ENCODE results near the gene WDR37. TPM values are rescaled to one million over a fixed set of nuclear protein-coding genes. Genes with fewer than 3 reads are reported as not detected.
"Not testable (repeated sequence)": the region's sequence is repeated elsewhere in the genome, so short reads cannot be mapped to it uniquely, and the experiment has no call there.

The WDR37 gene
- total RNA-seq, 2 donors from 2014 or later, result 16.9 to 20.0 TPM

DNA sequence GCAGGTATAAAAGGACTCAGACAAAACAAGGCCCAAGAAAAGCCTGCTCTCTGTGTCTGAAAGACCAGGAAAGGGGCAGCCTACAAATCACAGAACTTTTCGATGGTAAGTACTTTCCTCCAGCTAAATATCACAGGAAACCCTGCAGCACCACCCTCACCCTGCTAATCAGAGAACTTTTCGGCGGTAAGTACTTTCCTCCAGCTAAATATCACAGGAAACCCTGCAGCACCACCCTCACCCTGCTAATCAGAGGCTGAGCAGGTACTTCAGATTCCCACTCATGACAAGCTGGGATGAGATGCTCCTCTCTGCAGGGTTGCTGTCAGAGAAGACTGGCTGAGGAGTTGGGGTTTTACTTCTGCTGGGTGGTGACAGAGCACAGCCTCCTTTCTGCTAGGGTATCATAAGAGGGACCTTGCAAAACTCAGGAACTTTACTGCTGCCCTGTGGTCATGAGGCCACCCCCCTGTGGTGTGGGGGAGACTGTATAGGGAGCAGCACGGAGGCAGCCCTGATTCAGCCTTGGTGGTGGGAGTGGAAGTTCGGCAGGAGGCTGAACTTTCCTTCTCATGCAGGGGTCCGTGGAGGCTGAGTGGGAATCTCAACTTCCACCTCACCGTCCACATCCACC lies 7.2 kb downstream of the WDR37 start:
- DNase-seq (no peak), ATAC-seq (no peak)
- intact Hi-C loops (cut with DNase I, micrococcal nuclease), result no loop called here

DNA sequence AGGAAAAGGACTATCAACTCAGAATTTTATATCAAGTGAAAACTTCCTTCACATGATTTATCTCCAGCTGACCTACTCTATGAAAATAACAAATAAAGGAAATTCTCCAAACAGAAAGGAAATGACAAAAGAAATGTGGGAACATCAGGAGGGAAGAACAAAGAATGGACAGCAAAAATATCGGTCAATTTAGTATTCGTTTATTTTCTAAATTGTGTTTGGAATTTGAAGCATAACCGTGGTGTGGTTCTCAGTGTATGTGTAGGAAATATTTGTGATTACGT lies 8.7 kb downstream of the WDR37 start:
- ATAC-seq (no peak), DNase-seq (no peak)
- intact Hi-C loops (cut with DNase I, micrococcal nuclease), result no loop called here

DNA sequence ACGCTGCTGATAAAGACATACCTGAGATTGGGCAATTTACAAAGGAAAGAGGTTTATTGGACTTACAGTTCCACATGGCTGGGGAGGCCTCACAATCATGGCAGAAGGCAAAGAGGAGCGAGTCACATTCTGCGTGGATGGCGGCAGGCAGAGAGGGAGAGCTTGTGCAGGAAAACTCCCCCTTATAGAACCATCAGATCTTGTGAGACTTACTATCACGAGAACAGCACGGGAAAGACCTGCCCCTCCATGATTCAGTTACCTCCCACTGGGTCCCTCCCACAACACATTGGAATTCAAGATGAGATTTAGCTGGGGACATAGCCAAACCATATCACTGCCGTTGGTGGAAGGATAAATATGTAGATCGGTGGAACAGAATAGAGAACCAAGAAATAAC lies 10.5 kb downstream of the WDR37 start:
- ATAC-seq; DNase-seq; intact Hi-C loops (cut with DNase I, micrococcal nuclease): not testable (repeated sequence)

DNA sequence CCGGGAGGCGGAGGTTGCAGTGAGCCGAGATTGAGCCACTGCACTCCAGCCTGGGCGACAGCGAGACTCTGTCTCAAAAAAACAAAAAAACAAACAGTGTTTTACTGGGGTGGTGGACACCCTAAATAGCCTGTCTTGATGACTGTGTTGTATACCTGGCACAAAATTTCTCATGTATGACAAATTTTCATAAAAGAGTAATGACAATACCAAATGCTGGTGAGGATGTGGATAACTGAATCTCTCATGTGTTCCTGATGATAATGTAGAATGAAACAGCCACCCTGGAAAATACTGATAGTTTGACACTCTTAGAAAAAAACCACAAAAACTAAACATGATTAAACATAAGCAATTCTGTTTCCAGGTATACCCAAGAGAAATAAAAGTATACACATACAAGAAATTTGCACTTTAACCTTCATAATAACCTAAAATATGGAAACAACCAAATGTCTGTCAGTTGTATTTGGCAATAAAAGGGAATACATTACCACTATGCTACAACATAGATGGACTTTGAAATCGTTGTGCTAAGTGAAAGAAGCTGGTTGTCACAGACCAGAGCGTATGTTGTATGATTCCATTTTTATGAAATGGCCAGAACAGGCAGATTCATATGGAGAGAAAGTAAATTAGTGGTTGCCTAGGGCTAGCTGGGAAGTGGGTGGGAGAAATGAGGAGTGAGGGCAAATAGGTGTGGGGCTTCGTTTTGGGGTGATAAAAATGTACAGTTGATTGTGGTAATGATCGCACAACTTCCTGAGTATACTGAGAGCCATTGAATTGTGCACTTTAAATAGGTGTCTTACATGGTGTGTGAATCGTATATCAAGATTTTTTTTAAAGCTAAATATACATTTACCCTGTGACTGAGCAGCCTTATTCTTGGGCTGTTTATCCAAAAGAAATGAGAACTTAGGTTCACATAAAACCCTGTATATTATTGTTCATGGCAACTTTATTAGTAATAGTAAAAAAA lies 12.5 kb downstream of the WDR37 start:
- intact Hi-C loops (cut with DNase I, micrococcal nuclease), result no loop called here
- DNase-seq (no peak), ATAC-seq (peak; percentile 91)

DNA sequence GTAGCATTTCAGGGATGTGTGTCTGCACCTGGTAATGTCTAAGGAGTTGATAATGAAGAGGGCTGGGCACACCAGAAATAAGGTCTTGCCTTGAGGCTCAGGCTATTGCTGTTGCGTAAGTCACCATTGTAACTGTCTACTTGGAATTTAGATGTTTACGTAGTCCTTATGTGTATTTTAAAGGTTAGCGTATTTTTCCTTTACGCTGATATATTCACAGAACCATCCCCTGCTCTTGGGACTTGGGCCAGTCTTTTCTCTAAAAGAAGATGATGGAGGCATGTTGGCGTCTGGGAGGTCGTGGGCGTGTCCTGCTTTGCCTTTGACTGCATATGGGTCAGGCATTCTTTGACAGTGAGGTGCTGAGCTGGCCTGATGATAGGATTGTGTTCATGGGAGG lies 14.7 kb downstream of the WDR37 start:
- DNase-seq, result no peak
- ATAC-seq, result peak; percentile 10
- intact Hi-C loops (cut with DNase I, micrococcal nuclease), result no loop called here

DNA sequence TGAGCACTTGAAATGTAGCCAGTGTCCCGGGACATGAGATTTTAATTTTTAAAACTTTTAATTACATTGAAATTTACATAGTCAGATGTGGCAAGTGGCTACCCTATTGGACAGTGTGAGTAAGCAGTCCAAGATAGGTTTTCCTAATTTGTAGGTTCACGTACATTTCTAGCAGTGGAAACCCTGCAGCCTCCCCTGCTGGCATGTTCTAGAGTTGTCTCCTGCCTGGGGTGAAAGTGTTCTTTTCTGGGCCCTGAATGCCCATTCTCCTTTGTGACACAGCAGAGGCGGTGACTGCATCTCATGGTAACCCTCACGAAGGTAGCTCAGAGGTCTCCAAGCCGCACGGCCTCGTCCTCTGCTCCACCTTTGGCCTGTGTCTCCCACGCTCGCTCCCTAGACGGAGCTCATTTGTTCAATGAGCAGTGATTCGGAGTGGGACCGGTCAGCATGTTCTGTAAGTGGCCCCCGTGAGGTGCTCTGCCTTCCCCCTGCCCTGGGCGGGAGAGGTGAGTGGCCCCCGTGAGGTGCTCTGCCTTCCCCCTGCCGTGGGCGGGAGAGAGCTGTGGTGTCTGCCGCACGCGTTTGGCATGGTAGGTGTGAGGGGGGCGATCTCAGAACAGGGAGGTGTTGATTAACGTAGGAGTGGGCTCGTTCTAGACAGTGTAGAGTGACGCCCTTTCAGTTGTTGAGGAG lies 18.0 kb downstream of the WDR37 start:
- DNase-seq (no peak), ATAC-seq (no peak)
- intact Hi-C loops (cut with DNase I, micrococcal nuclease), result no loop called here

DNA sequence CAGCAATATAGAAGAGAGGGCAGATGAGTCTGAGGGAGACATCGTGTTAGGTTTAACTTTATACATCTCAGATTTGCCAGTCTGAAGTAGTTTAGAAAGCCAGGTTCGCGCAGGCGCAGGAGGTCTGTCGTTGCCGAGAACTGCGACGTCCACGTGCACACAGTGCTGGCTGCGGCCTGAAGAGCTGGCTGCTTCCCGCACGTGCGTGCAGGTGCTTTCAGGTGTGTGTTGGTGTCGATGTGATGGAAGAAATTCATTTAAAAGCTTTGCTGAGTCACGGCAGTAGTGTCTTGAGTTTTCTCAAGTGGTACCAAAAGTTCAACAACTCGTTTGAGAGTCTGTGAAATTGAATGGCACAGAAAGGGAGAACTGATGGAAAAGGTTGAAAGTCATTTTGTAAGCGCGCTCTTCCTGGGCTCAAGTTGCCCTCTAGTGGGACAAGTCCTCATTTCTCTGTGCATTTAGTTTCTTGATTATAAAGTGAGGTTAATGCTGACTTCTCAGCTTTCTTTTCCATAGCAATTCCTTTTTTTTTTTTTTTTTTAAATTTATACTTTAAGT lies 18.6 kb downstream of the WDR37 start:
- ATAC-seq (peak; percentile 29), DNase-seq (no peak)
- intact Hi-C loops (cut with DNase I, micrococcal nuclease), result no loop called here

DNA sequence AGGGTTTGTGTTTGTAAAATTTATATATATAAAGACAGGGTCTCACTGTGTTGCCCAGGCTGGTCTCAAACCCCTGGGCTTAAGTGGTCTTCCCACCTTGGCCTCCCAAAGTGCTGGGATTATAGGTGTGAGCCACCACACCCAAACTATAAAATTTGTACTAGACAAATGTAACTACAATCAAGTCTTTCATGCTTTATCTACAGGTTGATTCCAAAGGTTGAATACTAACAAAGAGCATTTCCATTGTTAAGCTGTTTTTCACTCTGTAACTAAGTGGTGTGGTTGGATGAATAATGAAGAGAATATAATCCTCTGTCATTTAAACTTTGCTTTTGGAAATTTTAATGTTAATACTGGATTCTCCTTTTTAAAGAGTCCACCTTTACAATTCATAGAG lies 22.5 kb downstream of the WDR37 start:
- ATAC-seq (peak; percentile 86), DNase-seq (no peak)
- intact Hi-C loops (cut with DNase I, micrococcal nuclease), result no loop called here

DNA sequence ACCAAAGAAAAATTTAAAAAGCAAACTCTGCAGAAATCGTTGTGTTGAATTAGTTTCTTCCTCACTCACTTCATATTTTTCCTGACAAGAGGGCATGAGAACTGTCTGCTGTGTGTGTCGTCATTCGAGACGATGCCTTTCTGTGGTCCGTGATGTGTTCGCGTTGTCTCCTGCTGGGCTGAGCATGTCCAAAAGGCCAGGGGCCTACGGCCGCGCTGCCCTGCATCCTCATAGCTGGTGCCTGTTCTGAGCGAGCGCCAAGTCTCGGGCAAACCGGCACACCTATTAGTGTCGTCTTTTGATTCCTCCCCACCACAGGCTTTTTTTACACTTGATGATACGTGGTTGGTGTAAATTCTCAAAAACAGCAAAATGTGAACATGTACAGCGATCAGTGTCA lies 27.4 kb downstream of the WDR37 start:
- ATAC-seq (no peak), DNase-seq (no peak)
- intact Hi-C loops (cut with DNase I, micrococcal nuclease), result no loop called here

DNA sequence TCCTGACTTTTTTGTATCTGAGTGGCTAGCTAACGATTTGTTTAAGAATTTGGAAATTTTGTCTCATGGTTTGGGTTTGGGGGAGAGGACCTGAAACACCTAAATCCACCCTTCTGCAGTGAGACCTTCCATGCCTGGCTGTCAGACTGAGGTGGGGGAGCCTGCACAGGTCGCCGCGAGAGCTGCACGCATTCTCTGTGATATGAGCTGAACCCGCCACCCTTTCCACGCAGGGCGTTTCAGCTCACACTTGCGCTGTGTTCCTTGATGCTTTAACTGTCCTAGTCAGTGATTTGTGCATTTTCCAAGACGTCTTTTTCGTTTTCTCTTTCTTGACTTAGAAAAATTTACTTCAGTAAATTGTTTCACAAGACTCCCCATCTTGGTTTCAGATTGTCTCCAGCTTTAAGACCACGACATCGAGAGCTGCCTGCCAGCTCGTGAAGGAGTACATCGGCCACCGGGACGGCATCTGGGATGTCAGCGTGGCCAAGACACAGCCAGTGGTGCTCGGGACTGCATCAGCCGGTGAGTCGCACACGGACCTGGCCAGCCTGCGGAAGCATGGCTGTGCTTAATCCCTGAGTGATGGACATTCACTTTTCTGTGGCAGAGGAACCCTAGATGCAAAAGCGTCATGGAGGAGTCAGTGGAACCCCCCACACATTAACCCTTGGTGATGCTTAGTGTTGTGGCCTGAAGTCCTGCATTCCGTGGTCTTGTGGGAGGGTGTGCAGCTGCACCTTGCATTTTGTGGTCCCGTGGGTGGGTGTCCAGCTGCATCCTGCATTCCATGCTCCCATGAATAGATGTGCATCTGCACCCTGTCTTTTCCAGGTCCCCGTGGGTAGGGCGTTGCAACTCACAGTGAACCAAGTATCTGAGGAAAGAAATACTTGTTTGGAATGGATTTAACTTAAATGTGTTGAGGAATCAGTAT lies 28.1 kb downstream of the WDR37 start:
- intact Hi-C loops (cut with DNase I, micrococcal nuclease), result no loop called here
- ATAC-seq (no peak), DNase-seq (no peak)

DNA sequence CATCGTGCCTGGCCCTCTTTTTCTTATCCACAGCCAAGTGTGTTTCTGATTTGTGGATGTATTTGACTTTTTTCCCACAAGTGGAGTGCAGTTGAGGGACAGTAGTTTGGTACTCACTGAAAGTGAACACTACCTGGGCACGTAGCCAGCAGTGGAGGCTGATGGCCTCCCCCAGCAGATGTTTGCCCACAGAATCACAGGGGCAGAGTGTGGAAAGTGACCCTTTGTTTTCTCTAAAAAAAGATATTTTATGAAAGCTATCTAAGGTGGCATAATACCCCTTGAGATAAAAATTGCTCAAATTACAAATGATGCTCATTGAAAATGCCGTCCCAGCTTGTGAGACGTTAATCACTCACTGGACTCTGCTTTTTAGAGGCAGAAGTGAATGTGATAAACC lies 29.1 kb downstream of the WDR37 start:
- intact Hi-C loops (cut with DNase I, micrococcal nuclease), result no loop called here
- ATAC-seq (no peak), DNase-seq (no peak)

DNA sequence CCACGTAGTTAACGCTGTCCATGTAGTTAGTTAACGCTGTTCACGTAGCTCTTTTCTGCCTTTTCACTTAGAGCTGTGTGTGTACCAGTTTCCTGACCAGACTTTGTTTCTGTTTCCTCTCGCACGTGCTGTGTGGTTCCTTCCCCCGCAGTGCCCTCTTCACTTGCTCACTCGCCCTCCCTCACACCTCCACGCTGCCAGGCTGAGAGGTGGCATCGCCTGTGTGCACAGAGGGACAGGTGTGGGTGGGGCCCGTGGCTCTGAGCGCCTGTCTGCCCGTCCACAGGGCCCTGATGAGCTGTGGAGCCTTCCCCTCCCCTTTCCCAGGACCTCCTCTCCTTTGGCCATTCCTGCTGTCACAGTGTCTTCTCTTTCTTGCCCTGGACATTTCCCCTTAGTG lies 30.6 kb downstream of the WDR37 start:
- intact Hi-C loops (cut with DNase I, micrococcal nuclease), result no loop called here
- DNase-seq, result no peak
- ATAC-seq, result no peak

DNA sequence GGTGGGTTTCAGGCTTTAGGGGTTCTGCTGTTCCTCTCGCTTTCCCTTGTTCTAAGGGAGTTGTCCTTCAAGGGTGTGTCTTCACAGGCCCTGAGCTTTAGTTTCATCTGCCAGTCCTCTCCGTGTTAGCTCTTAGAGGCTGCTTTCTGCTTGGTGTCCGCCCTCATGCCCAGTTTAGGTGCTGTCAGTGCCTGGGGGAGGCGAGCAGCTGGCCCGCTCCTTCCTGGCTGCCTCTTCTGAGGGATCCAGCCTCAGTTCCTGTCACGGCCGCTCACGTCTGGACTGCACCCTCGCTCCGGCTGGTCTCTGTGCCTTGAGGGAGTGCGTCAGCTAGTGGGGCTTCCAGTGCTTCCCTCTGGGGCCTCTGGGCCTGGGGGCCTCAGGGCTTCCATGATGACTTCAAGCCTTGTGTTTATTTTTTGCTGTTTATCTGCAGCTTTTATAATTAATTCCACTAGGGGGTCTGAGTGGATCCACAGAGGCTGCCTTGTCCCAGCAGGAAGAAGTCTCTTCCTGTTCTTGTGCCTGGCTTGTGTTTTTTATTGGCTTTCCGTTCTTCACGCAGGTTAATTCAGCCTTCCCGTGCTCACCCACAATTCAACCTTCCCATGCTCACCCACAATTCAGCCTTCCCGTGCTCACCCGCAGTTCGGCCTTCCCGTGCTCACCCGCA lies 33.0 kb downstream of the WDR37 start:
- intact Hi-C loops (cut with DNase I, micrococcal nuclease), result no loop called here
- DNase-seq (no peak), ATAC-seq (no peak)

DNA sequence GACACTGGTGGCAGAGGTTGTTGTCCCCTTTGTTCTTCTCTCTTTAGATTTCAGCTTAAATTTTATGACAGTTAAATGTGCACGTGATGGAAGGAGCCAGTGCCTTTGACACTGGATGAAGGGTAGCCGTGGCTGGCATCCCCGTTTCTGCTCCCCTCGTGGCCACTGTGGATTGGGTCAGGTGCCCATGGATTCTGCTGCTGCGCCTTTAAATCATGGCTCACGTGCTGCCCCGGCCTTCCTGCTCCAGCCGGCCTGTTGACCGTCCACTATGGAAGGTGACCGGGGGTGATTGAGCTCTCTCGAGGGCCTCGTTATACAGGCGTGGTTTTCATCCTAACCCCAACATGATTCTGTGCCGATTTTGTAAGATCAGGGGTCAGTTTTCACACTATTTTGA lies 34.5 kb downstream of the WDR37 start:
- intact Hi-C loops (cut with DNase I, micrococcal nuclease), result no loop called here
- ATAC-seq (no peak), DNase-seq (no peak)

DNA sequence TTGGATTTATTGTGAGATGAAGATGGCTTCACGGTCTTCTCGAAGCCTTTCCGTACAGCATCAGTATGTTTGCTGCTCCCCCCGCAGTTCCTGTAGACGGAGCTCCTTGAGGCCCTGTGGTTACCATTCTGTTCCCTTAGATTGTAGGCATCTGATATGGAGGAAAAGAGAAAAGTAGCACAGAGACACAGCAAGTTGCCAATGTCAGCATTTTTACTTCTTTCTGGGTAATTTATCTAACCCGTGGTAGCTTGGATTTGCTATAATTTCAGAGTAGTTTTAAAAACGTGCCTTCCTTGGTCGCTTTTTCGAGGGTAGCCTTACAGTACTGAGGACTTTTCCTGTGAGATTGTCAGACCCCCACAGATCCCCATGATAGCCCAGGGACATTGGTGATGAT lies 37.5 kb downstream of the WDR37 start:
- ATAC-seq (no peak), DNase-seq (no peak)
- intact Hi-C loops (cut with DNase I, micrococcal nuclease), result no loop called here

DNA sequence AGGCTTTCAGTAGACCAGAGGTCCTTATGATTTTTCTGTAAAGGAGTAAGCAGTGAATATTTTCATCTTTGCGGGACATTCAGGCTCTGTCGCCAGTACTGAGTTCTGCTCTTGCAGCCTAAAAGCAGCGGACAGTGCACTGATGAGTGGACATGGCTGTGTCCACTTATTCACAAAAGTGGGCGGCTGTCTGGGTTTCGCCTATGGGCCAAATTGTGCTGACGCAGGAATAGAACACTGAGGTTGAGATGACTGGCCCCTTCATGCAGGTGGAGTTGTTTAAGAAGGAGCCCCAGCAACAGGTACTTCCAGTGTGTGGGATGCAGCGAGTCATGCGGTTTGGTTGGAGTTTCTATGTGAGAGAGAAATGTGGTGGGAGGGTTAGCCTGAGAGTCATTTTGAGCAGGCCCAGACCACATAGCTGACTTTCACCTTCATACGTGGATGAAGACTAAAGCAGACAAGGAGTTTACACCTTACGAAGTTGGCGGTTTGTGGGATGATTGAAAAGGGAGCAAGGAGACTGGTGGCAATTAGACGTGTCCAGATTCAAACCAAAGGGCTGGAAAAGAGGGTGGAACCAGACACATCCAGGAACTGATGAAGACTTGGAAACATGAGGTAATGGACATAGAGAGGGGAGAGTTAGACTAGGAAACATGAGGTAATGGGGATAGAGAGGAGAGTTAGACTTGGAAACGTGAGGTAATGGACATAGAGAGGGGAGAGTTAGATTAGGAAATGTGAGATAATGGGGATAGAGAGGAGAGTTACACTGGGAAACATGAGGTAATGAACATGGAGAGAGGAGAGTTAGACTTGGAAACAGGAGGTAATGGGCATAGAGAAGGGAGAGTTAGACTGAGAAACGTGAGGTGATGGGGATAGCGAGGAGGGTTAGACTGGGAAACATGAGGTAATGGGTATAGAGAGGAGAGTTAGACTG lies 38.2 kb downstream of the WDR37 start:
- ATAC-seq (no peak), DNase-seq (no peak)
- intact Hi-C loops (cut with DNase I, micrococcal nuclease), result no loop called here

DNA sequence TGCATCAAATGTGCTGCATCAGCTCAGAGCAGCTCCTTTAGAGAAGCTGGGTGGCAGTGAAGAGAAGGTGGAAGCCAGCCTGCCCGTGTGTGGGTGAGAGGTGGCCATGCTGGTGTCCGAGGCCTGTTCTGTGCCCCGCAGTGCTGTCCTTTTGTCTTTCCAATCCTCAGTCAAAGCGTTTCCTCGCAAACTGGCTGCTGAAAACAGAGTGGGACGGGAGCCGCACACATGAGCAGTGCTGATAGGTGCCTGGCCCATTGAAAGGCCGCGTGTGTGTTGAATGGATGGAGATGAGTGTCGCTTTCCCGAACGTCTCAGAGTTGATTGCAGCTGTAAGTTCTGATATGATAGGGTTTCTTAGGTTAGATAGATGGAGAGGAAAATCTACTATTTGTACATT lies 39.3 kb downstream of the WDR37 start:
- no peak for DNase-seq
- intact Hi-C loops (cut with DNase I, micrococcal nuclease), result no loop called here
- ATAC-seq, result no peak
